GM18870 (cell line): Measurements from ENCODE around the gene PRKN.

Experiments used
- ATAC-seq: cut with Tn5 transposase; IDR thresholded peaks from one replicate; pipeline ENCODE4 v1.9.1; 2021; ENCODE audit warnings: moderate library complexity; ENCODE audit not compliant: unreplicated experiment

PRKN gene

GRCh38 chr6:161486361-161487216, 1241.0 kb downstream of the PRKN start:
- ATAC-seq, result no peak

- no peak for ATAC-seq
Observed at GRCh38 chr6:161482517-161482858, 1245.1 kb downstream of the PRKN start.

DNA sequence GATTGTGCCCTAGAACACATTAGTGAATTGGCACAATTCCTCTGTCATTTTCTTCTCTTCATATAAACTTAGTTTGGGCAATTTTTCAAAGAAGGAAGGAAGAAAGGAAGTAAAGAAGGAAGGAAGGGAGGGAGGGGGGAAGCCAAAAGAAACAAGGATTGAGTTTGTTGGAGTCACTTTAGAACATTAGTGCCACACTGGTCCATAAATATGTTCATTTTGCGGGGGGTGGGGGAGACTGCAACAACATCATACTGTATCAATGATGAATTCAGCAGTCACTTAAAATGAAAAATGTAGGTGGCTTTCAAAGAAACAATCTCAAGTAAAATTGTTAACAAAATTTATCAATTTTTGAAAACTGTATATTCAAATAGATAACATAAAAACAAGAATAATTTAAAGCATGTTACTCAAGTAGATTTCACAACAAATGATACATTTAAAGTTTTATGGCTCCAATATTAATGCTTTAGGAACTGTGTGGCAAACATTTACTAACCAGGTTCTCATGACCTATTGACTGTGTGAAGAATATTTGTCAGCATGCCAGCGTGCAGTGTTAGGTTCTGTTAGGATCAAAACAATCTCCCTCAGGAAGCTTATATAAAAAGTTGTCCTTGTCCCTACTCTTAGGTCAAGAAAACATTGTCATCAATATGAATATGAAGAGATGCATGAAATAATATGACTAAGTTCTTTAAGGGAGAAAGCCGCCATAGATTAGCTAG, 1245.6 kb downstream of the PRKN start:
- no peak for ATAC-seq

DNA sequence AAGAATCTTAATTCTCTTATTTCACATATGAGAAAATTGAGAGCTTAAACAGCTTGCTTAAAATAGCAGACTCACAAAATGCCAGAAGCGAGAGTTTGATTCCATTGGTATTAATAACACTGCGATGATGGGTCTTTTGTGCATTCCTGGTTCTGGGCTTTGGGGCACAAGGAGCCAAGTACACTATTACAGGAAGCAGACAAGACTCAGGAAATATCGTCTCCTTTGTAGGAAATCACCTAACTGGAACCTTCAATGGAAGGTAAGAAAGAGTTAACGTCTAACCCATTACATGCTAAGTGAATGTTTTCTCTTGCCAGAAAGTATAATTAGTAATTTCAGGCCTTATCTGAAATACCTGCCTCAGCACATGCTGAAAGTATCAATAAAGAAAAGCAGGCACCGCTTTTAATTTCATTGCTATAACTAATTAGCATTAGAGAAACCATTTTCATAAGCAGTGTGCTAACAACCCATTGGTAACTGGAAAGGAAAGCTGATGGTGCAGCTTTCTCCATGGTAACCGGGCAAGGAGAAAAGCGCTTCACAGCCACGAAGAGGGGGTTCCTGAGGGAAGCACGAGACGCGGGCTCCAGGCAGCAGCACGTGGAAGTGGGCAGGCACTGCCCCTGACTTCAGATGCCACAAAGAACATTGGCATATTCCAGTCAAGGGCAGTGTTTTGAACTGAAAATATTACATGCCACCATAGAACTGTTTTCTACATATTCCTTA, 1247.0 kb downstream of the PRKN start:
- no peak for ATAC-seq

DNA sequence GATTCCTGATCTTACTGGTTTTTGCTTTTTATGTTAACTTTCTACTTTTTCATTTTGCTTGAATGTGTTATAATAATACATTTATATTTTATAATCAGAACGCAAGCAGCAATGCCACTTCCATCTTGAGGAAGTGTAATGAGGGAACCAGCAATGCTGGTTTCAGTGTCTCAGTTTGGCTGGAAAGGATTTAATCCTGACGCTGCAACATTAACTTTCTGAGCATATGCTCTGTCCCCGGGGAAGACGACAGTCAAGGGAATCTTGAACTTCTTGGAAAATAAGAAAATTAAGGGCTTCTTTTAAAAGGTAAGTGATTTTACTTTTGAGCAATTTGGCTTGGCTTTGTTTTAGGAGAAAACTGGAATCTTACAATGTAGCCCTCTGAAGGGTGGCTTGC, 1248.2 kb downstream of the PRKN start:
- no peak for ATAC-seq

DNA sequence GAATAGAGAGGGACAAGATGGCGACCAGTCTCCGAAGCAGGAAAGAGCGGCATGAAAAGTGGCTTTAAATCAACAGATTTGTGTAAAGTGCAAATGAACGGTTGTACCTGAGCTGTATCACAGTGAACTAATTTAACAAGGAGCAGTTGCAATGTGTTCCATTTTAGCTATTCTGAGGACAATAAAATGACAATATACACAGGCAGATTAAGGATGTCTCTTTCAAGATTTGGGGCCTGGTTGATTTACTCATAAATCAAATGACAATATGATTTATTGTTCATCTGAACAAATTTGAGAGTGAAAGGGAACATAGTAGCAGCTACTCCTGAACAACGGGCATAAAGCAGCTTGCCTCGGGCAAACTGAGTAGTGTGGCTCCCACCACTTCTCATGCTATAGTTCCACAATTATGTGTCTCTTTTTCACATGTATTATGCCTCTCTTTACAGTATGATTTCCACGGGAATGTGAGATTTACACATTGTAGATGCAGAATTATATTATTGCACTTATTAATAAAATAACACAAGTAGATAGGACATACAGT, 1249.6 kb downstream of the PRKN start:
- ATAC-seq, result no peak

- no peak for ATAC-seq
Observed at GRCh38 chr6:161476711-161477110, 1250.9 kb downstream of the PRKN start.

DNA sequence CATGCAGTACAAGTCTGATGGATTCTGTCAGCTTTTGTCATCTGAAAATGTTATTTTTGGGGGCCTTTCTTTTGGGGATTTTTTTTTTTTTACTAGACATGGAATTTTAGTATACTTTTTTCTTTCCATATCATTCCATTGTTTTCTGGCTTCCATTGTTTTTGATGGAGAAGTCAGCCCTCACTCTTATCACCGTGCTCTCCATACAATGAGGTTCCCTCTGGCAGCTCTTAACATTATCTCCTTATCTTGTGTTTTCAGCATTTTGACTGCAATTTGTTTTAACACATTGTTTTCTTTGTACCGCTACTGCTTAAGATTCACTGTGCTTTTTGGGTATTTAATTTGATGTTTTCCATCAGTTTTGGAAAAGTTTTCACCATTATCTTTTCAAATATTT, 1262.2 kb downstream of the PRKN start:
- ATAC-seq, result no peak

GRCh38 chr6:161463071-161463470, 1264.5 kb downstream of the PRKN start:
- ATAC-seq, result no peak

DNA sequence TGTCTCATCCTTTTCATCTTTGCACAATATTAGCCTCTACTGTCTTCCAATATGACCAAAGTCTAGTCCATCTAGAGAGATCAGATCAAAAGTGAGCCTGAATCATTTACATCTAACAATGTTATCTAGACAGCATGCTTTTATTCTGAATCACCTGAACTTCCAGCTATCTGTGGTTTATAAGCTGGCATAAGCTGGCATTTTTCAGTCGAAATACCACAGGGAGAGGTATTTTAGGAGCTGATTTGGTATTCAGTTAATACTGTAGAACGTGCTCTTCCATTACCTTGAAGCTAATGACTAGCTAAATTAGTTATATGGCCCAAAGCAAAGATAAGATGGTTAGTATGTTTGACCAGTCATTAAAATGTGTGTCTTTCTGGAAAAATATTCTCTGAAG, 1265.4 kb downstream of the PRKN start:
- ATAC-seq, result no peak

- ATAC-seq, result no peak
Observed at GRCh38 chr6:161459008-161459615, 1268.5 kb downstream of the PRKN start.

GRCh38 chr6:161458201-161458951, 1269.2 kb downstream of the PRKN start:
- no peak for ATAC-seq

DNA sequence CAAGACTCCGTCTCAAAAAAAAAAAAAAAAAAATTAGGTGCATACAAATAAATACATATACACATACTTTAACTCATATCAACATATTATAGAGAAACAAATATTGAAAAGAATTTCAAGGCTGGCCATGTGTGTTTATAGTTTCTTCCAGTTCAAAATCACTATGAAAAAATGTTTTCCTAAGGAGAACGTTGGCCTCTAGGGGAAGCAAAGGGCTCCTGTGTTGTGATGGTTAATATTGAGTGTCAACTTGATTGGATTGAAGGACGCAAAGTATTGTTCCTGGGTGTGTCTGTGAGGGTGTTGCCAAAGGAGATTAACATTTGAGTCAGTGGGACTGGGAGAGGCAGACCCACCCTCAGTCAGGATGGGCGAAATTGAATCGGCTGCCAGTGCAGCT, 1271.7 kb downstream of the PRKN start:
- no peak for ATAC-seq

- no peak for ATAC-seq
Observed at GRCh38 chr6:161453558-161453957, 1274.0 kb downstream of the PRKN start.

DNA sequence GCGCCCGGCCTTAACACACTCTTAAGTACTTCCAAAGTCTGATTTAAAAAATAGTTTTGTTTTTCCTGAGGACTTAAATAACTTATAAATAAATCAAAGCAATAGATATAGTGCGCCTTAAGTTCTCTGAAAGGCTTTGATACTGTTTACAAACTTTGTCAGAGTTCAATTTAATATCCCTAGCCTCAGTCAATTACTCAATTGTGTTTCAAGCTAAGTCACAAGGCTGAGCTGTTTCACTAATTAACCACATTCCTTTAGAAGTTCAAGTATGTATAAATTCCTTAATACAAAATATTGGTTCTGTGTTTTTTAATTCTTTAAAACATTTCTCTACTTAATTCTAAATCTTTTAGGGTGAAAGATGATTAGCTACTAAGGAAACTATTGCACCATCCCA, 1275.3 kb downstream of the PRKN start:
- no peak for ATAC-seq

- no peak for ATAC-seq
Observed at GRCh38 chr6:161449521-161449920, 1278.0 kb downstream of the PRKN start.

DNA sequence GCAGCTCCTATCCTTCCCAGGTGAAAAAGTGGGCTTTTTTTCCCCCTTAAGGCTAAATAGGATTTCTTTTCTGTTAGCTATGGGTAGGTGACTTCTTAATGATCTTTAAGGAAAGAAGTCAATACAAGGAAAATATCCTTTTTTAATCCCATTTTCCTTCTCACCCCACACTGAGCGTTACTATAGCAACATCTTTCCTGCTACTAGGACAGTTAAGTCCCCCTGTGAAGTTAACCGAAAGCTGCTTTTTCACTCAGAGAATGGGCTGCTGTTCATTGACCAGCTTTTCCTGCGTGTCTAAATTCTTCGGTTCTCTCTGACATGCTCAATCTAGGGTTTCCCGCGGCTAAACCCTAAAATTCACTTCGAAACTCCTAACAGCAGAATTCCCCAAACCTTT, 1280.6 kb downstream of the PRKN start:
- no peak for ATAC-seq

DNA sequence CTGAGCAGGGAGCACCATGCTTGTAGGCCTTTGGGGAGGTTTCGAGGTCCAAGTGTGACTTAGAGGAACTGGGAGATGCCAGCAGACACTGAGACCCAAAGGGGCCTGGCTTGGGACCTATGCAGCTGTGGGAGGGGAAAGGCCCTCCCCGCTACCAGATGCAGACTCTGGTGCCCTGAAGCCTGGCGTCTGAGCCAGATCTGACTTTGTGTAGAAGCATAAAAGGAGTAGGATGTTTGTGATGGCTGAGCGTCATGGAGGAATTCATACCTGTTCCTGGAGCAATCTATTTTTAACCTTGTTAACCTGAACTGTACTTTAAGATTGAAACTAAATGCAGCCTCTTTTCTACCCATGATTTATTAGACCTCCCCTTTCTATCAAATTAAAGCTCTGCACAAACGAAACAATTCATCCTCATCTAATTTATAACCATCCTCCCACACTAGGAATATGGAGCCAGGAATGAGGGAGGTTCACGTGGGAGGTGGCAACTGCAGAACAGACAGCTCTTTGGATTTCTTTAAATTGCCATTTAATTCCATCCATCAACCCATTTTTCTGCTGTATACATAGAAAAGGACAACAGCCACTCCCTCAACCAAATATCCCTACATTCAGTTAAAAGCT, 1281.2 kb downstream of the PRKN start:
- no peak for ATAC-seq

GRCh38 chr6:161445021-161445799, 1282.4 kb downstream of the PRKN start:
- ATAC-seq, result no peak
